ENCODE measurements around the gene MAPK14. TPM values are rescaled to one million over a fixed set of nuclear protein-coding genes. Genes with fewer than 3 reads are reported as not detected.
A peak's percentile ranks its signal among the peaks of the same experiment; 100 is the strongest.

Gene MAPK14
- total and polyA plus RNA-seq, 12 donors: 9.2 to 38.1 (median 29.3) TPM

DNA sequence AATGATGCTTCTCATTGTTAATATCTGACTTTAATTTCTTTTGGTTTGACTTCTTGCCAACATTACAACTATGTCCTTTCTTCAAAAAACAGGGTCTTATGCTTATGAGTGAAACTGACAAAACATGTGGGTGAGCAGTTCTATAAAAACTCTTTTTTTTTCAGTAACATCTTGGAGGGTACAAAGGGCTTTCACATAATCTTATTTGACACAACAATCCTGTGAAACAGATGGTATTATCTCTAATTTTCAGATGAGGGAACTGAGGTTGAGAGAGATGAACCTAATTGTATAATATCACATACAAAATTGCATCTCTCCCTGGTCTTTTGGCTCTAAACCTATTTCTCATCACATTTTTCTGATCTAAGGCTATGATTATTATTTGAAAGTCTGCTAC, 38.3 kb downstream of the MAPK14 start:
- Histone ChIP-seq H3K27ac (no peak overlapping the region), H3K36me3 (peaks cover 0 to 19% (median 0%) of the 10 kb centered on the region in 9 donors), H3K4me1 (peaks cover 0 to 67% (median 51%) of the 10 kb centered on the region in 9 donors), H3K9me3 (no peaks in the 10 kb centered on the region), H3K27me3 (no peaks in the 10 kb centered on the region), H3K4me3 (no peak overlapping the region)
- intact Hi-C loops (cut with DNase I): no loop called here
- no peak for DNase-seq
- TF ChIP-seq, protein P1, sequence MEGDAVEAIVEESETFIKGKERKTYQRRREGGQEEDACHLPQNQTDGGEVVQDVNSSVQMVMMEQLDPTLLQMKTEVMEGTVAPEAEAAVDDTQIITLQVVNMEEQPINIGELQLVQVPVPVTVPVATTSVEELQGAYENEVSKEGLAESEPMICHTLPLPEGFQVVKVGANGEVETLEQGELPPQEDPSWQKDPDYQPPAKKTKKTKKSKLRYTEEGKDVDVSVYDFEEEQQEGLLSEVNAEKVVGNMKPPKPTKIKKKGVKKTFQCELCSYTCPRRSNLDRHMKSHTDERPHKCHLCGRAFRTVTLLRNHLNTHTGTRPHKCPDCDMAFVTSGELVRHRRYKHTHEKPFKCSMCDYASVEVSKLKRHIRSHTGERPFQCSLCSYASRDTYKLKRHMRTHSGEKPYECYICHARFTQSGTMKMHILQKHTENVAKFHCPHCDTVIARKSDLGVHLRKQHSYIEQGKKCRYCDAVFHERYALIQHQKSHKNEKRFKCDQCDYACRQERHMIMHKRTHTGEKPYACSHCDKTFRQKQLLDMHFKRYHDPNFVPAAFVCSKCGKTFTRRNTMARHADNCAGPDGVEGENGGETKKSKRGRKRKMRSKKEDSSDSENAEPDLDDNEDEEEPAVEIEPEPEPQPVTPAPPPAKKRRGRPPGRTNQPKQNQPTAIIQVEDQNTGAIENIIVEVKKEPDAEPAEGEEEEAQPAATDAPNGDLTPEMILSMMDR (IDR thresholded peaks at IDR 0.05): no peak
- no peak for ATAC-seq

DNA sequence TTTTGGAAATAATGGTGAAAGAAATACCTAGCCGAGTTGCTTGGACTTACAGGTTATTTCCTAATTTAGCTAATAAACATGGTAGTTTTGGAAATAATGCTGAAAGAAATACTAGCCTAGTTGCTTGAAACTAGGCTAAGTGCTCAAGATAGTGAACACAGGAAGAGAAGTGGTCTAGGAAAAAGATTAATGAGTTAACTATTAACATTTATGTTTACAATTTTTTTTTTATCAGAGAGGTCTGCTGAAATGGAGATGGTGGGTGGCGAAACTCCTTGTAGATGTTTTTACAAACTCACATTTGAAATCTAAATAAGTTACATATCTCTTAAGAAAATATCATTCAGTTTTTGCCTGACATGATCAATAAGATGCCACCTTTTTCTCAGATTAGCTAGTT, 39.2 kb downstream of the MAPK14 start:
- Histone ChIP-seq H3K4me3 (no peak overlapping the region), H3K36me3 (peaks cover 0 to 11% (median 0%) of the 10 kb centered on the region in 9 donors), H3K4me1 (peaks cover 0 to 67% (median 51%) of the 10 kb centered on the region in 9 donors), H3K27ac (no peak overlapping the region), H3K9me3 (no peaks in the 10 kb centered on the region), H3K27me3 (no peaks in the 10 kb centered on the region)
- ATAC-seq (no peak), DNase-seq (no peak)
- intact Hi-C loops (cut with DNase I): no loop called here
- TF ChIP-seq, protein P1 (IDR thresholded peaks at IDR 0.05): no peak
- 96 to 97% methylated on average over 2 of the region's 2 CpGs for WGBS, 2 donors

GRCh38 chr6:36067374-36068011, 39.9 kb downstream of the MAPK14 start:
- DNase-seq: no peak
- Histone ChIP-seq H3K36me3 (peaks cover 0 to 4% (median 0%) of the 10 kb centered on the region in 9 donors), H3K9me3 (no peaks in the 10 kb centered on the region), H3K27ac (peak overlapping the region in 1 of 10 donors; percentile 1), H3K4me1 (peaks cover 0 to 67% (median 51%) of the 10 kb centered on the region in 9 donors), H3K4me3 (no peak overlapping the region), H3K27me3 (no peaks in the 10 kb centered on the region)
- TF ChIP-seq, protein P1 (IDR thresholded peaks at IDR 0.05): no peak
- WGBS, 2 donors: 25 to 42% methylated on average over 3 of the region's 3 CpGs
- intact Hi-C loops (cut with DNase I): no loop called here
- peak in 6 of 8 donors; percentile 52 to 90 (median 85) for ATAC-seq

DNA sequence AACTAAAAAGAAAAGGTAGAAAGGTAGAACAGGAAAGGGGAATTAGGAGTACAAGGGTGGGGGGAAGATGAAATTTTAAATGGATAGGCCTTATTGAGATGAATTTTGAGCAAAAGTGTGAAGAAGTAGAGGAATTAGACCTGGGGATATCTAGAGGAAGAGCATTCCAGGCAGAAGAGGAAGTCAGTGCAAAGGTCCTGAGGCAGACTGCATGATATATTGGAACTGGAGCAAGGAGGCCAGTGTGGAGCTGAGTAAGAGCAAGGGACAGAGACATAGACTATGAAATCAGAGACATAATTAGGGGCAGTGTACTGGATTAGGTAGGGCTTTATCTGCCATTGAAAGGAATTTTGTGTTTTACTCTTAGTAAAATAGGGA, 40.4 kb downstream of the MAPK14 start:
- H3K27me3 ChIP-seq: no peaks in the 10 kb centered on the region
- no peak overlapping the region for H3K27ac ChIP-seq
- DNase-seq (no peak), ATAC-seq (peak in 2 of 8 donors; percentile 21 to 41)
- H3K4me1 ChIP-seq: peaks cover 0 to 67% (median 48%) of the 10 kb centered on the region in 9 donors
- H3K9me3 ChIP-seq: no peaks in the 10 kb centered on the region
- H3K4me3 ChIP-seq: no peak overlapping the region
- intact Hi-C loops (cut with DNase I): no loop called here
- H3K36me3 ChIP-seq: peaks cover 0 to 8% (median 0%) of the 10 kb centered on the region in 9 donors
- TF ChIP-seq, protein P1 (IDR thresholded peaks at IDR 0.05): no peak
